Umbilical cord (tissue), 2 donors: ENCODE results near the gene MVP. TPM values are rescaled to one million over a fixed set of nuclear protein-coding genes. Genes with fewer than 3 reads are reported as not detected.
"Not testable (repeated sequence)": the region's sequence is repeated elsewhere in the genome, so short reads cannot be mapped to it uniquely, and the experiment has no call there.

Experiments used
- DNase-seq: peaks from one replicate; pipeline ENCODE4 v3.0.0-alpha.2; 2015; ENCODE audit warnings: low spot score
- total RNA-seq: library from RNA; depleted of rRNA; stranded (reverse); fragments of >200 nt; gene quantifications from one replicate; pipeline ENCODE4 v1.2.3, GENCODE V29; 2014; ENCODE audit warnings: low replicate concordance; ENCODE audit not compliant: insufficient read depth

The MVP gene
- total RNA-seq, 1 donor from 2014 or later = 91.7 TPM

GRCh38 chr16:29815032-29815721, 5.1 kb upstream of the MVP start:
- DNase-seq = peak; percentile 34

GRCh38 chr16:29815793-29816693, 4.2 kb upstream of the MVP start, which contains the start of gene PAGR1:
PAGR1 (plus strand) TSS chr16:29816152; CDS start chr16:29816526, 374 bp downstream.
- peak; percentile 99 for DNase-seq

GRCh38 chr16:29816694-29817441, 3.4 kb upstream of the MVP start:
- peak; percentile 83 for DNase-seq

GRCh38 chr16:29818082-29818481, 2.2 kb upstream of the MVP start:
- DNase-seq = no peak

- no peak for DNase-seq
These were observed 756 bp upstream of the MVP start for GRCh38 chr16:29819506-29819905.

GRCh38 chr16:29820730-29821642, 724 bp downstream of the MVP start:
- peak; percentile 10 for DNase-seq

DNA sequence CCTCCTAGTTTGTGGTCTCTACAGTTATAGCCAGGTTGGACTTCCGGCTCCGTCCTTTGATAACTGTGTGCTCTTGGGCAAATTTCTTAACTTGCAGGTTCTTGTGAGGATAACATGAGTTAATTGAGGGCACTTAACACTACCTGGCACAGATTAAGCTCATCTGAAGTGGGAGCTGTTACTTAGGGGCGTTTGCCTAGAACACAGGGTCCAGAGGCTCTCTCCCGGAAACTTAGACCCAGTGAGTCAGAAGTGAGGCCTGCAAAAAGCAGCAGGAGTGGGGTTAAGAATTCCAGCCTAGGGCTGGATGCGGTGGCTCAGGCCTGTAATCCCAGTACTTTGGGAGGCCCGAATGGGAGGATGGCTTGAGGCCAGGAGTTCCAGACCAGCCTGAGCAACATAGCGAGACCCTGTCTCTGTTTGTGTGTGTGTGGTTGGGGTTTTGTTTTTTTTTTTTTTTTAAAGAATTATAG, 1.4 kb downstream of the MVP start:
- DNase-seq = peak; percentile 83

GRCh38 chr16:29824589-29825144, 4.4 kb downstream of the MVP start:
- peak; percentile 89 for DNase-seq

DNA sequence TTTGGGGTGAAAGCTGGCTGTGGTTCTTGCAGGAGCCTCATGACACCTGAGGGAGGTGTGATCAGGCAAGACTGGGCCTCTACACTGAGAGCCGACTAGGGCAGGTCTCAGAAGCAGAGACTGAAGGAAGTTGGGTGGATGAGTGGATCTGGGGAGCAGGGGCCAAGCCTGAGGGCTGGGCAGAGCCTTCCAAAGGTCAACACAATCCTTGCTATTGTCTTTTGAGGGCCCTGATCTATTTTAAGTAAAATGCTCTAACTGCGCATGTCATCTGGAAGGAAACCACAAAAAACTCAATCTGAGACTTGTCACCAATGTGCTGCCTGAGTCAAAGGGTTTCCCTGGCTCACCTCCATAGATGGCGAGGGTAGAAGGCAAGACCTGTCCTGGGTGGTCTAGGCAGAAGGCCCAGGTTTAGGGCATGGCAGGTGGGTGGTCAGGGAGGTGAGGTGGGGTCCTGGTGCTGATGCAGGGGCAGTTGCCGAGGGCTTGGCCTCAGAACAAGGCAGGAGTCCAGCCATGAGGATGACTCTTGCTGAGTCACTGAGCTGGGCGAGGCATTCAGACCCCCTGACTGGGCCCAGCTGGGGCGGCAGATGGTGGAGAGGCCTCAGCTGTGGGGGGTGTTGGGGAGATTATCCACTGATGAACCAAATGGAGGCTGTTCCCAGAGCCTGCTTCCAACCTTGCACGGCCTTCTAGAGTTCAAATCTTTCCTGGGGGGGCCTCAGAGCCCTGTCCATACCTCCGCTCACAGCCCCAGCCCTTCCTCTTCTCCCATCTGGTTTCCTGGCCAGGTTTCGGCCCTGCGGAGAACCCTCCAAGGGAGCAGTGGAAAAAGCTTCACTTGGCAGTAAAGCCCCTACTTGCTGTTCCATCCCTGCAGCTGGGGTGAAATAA, 5.1 kb downstream of the MVP start:
- DNase-seq = peak; percentile 68

DNA sequence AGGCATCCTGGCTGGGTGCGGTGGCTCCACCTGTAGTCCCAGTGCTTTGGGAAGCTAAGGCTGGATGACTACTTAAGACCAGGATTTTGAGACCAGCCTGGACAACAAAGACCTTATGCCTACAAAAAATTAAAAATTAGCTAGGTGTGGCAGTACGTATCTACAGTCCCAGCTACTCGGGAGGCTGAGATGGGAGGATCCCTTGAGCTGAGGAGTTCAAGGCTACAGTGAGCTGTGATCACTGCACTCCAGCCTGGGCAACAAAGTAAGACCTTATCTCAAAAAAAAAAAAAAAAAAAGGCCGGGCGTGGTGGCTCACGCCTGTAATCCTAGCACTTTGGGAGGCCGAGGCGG, 6.1 kb downstream of the MVP start:
- DNase-seq = no peak

- no peak for DNase-seq
These were observed 10.5 kb downstream of the MVP start for GRCh38 chr16:29830774-29831173.

DNA sequence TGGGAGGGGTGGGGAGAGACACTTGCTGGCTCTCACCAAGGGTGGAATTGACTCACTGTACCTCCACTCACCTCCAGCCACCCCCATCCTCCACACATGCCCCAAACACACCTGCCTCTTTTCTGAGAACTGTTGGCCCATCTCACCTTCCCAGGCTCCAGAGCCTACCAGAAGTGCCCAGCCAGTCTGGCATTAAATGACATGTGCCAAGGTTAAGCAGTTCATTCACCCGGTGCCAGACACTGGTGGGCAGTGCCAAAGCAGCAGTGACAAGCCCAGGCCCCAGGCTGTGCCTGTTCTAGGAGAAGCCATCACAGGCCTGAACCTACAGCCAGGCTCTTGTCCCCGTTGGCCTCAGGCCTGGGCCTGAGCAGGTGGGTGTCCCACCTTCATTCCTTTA, 11.2 kb downstream of the MVP start:
- DNase-seq = no peak

GRCh38 chr16:29833219-29833618, 13.0 kb downstream of the MVP start:
- DNase-seq = not testable (repeated sequence)

DNA sequence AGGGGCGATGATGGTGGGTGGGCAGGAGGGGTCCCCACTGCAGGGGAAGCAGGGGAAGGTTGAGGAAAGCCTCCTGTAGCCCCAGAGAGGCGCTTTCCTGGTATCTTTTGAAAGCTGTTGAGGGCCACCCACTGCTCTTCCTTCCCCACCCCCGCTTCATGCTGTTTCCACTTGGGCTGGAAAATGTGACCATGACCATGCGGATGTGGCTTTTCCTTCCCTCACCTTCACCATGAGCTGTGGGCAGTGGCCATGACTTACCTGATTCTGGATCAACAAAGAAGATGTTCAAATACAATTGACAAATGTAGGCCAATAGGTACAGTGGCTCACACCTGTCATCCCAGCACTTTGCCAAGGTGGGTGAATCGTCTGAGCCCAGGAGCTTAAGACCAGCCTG, 13.8 kb downstream of the MVP start:
- DNase-seq = no peak

GRCh38 chr16:29835926-29836325, 15.7 kb downstream of the MVP start:
- DNase-seq = no peak

GRCh38 chr16:29836623-29837022, 16.4 kb downstream of the MVP start:
- no peak for DNase-seq

GRCh38 chr16:29837841-29838240, 17.6 kb downstream of the MVP start:
- DNase-seq = peak; percentile 58

- DNase-seq = peak; percentile 25
These were observed 19.6 kb downstream of the MVP start for GRCh38 chr16:29839822-29840221.

- no peak for DNase-seq
These were observed 20.0 kb downstream of the MVP start for GRCh38 chr16:29840240-29840639.

DNA sequence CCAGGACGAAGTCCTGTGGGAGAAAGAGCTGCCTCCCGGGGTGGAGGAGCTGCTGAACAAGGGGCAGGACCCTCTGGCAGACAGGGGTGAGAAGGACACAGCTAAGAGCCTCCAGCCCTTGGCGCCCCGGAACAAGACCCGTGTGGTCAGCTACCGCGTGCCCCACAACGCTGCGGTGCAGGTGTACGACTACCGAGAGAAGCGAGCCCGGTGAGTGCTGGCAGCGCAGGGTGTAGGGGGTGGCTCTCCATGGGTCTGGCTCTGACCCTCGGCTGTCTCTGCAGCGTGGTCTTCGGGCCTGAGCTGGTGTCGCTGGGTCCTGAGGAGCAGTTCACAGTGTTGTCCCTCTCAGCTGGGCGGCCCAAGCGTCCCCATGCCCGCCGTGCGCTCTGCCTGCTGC, 21.4 kb downstream of the MVP start:
- DNase-seq = no peak
